Measurements from ENCODE around the gene RWDD2A. TPM values are rescaled to one million over a fixed set of nuclear protein-coding genes. Genes with fewer than 3 reads are reported as not detected.

RWDD2A gene
- total RNA-seq, 3 donors from 2014 or later = 1.9 to 3.4 (median 2.5) TPM

GRCh38 chr6:83160167-83160566, 33.0 kb upstream of the RWDD2A start:
- Histone ChIP-seq H3K9me3 (no peaks in the 10 kb centered on the region), H3K4me3 (no peak overlapping the region), H3K4me1 (ENCODE audit: low read depth) (no peaks in the 10 kb centered on the region), H3K36me3 (ENCODE audit: low read depth) (no peaks in the 10 kb centered on the region)
- ATAC-seq (no peak), DNase-seq (no peak)
- no peak for TF ChIP-seq CTCF (IDR thresholded peaks at IDR 0.05)
- intact Hi-C loops (cut with DNase I, micrococcal nuclease) = no loop called here

GRCh38 chr6:83167726-83168278, 25.4 kb upstream of the RWDD2A start:
- intact Hi-C loops (cut with DNase I, micrococcal nuclease) = no loop called here
- no peak for TF ChIP-seq CTCF (IDR thresholded peaks at IDR 0.05)
- ATAC-seq = no peak
- Histone ChIP-seq H3K36me3 (ENCODE audit: low read depth) (no peaks in the 10 kb centered on the region), H3K9me3 (no peaks in the 10 kb centered on the region), H3K4me3 (no peak overlapping the region), H3K4me1 (ENCODE audit: low read depth) (no peaks in the 10 kb centered on the region)
- no peak for DNase-seq

DNA sequence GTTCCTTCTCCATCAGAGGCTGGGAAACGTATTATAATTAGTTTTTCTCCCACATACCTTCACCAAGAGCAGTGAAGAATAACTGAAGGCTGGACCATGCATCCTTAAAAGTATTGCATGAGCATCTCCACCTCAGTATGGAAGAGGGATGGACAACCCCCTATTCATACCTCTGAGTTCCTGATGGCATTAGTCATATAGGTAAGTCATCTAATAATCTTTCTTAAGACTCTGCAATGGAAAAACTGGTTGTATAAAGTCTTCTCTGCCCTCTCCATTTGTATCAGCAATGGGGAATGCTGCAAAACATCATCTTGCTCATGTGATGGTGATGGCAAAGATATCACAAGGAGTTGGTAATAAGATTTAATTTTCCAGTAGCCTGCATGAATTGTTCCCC, 24.6 kb upstream of the RWDD2A start:
- no peaks in the 10 kb centered on the region for H3K36me3 ChIP-seq (ENCODE audit: low read depth)
- no peak overlapping the region for H3K4me3 ChIP-seq
- no peak for TF ChIP-seq CTCF (IDR thresholded peaks at IDR 0.05)
- H3K4me1 ChIP-seq (ENCODE audit: low read depth) = no peaks in the 10 kb centered on the region
- no peak for ATAC-seq
- H3K9me3 ChIP-seq = no peaks in the 10 kb centered on the region
- no peak for DNase-seq
- intact Hi-C loops (cut with DNase I, micrococcal nuclease) = no loop called here

- intact Hi-C loops (cut with DNase I, micrococcal nuclease) = no loop called here
- Histone ChIP-seq H3K36me3 (ENCODE audit: low read depth) (no peaks in the 10 kb centered on the region), H3K9me3 (no peaks in the 10 kb centered on the region), H3K4me3 (no peak overlapping the region), H3K4me1 (ENCODE audit: low read depth) (no peaks in the 10 kb centered on the region)
- DNase-seq (no peak), ATAC-seq (no peak)
- TF ChIP-seq CTCF (IDR thresholded peaks at IDR 0.05) = no peak
Measured at GRCh38 chr6:83169106-83169505, 24.1 kb upstream of the RWDD2A start.

DNA sequence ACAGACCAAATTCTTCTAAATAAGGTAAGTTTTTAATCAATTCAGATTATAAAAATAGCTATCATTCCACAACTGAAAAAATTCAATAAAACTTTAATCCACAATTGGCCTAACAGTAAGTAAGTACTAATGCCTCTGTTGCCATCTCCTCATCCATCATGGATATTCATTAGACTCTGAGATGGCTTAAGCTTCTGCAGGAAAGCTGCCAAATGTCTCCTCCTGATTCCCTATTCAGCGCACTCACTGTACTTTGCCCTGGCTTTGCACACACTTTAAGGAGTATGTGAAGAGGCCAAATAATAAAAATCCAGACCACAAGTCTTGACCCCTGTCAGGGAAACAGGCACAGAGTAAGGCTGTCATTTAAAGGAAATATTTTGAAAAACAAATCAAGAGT, 23.6 kb upstream of the RWDD2A start:
- no peak for ATAC-seq

More for the DNA sequence above, 23.6 kb upstream of the RWDD2A start:
- Histone ChIP-seq H3K9me3 (no peaks in the 10 kb centered on the region), H3K4me1 (ENCODE audit: low read depth) (no peaks in the 10 kb centered on the region), H3K4me3 (no peak overlapping the region), H3K36me3 (ENCODE audit: low read depth) (no peaks in the 10 kb centered on the region)
- intact Hi-C loops (cut with DNase I, micrococcal nuclease) = no loop called here
- no peak for TF ChIP-seq CTCF (IDR thresholded peaks at IDR 0.05)
- DNase-seq = no peak

Measured in mucosa of descending colon (tissue), 3 donors.